DMS53 treated with DMSO at 0.1 percent for 48 hours (cell line): ENCODE data around the gene ATF7IP.
"Not testable (repeated sequence)": the region's sequence is repeated elsewhere in the genome, so short reads cannot be mapped to it uniquely, and the experiment has no call there.

Experiments
- DNase-seq: peaks from one replicate; lab custom pipeline; 2025; ENCODE audit not compliant: unreplicated experiment; lab: John Stamatoyannopoulos, UW

ATF7IP gene, protein sequence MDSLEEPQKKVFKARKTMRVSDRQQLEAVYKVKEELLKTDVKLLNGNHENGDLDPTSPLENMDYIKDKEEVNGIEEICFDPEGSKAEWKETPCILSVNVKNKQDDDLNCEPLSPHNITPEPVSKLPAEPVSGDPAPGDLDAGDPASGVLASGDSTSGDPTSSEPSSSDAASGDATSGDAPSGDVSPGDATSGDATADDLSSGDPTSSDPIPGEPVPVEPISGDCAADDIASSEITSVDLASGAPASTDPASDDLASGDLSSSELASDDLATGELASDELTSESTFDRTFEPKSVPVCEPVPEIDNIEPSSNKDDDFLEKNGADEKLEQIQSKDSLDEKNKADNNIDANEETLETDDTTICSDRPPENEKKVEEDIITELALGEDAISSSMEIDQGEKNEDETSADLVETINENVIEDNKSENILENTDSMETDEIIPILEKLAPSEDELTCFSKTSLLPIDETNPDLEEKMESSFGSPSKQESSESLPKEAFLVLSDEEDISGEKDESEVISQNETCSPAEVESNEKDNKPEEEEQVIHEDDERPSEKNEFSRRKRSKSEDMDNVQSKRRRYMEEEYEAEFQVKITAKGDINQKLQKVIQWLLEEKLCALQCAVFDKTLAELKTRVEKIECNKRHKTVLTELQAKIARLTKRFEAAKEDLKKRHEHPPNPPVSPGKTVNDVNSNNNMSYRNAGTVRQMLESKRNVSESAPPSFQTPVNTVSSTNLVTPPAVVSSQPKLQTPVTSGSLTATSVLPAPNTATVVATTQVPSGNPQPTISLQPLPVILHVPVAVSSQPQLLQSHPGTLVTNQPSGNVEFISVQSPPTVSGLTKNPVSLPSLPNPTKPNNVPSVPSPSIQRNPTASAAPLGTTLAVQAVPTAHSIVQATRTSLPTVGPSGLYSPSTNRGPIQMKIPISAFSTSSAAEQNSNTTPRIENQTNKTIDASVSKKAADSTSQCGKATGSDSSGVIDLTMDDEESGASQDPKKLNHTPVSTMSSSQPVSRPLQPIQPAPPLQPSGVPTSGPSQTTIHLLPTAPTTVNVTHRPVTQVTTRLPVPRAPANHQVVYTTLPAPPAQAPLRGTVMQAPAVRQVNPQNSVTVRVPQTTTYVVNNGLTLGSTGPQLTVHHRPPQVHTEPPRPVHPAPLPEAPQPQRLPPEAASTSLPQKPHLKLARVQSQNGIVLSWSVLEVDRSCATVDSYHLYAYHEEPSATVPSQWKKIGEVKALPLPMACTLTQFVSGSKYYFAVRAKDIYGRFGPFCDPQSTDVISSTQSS

DNA sequence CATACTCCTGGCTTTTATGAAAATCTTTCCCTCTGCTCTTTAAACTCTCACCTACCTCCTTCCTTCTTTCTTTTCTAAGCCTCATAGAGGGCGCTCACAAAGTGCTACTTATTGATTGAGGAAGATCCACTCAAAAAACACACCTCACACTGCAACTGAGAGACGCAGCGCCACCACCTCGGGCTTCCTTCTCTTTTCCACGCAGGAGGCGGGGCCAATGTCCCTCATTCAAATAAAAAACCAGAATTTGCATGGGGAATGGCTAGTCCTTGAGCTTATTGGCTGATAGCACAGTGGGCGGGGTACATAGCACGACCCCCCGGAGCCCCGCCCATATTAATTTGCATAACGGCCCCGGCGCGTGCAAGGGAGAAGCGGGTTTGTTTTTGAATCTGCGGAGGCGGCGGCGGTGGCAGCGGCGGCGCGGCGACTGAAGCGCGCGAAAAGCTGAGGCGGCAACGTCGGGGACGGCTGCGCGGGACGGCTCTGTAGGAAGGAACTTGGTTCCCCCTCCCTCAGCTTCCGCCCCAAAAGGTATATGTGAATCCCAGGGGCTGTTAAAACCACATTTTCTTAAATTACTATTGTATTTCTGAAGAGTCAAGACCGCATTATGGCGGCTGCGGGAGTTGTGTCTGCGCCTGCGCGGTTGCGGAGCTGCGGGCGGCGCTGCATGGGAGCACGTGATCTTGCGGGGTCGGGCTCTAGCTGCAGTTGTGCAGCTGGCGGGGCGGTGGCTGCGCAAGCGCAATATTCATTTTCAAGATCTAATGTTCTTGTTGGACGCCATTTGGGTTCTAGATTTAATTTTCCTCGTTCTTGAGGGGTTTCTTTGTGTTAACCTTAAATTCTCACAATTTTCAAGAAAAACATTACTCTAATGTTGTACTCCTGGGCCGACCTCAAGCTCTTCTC lies at the start of gene ATF7IP:
Gene ATF7IP, plus strand, starts transcription at position 389 of the 915 bp plus-strand sequence. CDS start 58,234 bp downstream, outside the sequence.
- peak; percentile 100 for DNase-seq

DNA sequence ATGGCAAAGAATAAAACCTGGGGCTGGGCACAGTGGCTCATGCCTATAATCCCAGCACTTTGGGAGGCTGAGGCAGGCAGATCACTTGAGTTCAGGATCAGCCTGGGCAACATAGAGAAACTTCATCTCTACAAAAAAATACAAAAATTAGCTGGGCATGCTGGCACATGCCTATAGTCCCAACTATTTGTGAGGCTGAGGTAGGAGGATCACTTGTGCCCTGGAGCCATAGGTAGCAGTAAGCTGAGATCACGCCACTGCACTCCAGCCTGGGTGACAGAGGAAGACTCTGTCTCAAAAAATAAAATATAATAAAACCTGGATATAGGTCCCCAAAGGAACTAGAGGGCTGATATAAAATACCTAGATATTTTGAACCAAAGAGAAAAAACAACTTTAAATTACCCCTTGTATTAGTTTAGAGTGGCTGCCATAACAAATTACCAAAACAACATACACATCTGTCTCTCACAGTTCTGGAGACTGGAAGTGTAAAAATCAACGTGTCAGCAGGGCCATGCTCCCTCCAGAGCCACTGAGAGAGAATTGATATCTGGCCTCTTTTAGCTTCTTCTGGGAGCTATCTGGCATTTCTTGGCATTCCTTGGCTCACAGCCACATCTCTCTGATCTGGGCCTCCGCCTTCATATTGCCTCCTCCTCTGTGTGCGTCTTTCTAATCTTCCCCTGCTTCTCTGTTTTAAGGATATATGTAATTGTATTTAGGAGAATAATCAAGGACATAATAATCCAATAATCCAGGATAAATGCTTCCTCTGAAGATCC lies 47.9 kb upstream of the ATF7IP start:
- no peak for DNase-seq

DNA sequence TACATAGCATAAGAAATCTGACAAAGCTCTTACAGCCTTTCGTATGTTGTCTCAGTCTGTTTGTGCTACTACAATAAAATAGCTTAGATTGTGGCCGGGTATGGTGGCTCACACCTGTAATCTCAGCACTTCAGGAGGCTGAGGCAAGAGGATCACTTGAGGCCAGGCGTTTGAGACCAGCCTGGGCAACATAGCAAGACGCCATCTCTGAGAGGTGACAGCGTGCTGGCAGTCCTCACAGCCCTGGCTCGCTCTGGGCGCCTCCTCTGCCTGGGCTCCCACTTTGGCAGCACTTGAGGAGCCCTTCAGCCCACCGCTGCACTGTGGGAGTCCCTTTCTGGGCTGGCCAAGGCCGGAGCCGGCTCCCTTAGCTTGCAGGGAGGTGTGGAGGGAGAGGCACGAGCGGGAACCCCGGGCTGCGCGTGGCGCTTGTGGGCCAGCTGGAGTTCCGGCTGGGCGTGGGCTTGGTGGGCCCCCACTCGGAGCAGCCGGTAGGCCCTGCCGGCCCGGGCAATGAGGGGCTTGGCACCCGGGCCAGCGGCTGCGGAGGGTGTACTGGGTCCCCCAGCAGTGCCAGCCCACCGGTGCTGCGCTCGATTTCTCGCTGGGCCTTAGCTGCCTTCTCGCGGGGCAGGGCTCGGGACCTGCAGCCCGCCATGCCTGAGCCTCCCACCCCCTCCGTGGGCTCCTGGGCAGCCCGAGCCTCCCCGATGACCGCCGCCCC lies 45.6 kb upstream of the ATF7IP start:
- not testable (repeated sequence) for DNase-seq

DNA sequence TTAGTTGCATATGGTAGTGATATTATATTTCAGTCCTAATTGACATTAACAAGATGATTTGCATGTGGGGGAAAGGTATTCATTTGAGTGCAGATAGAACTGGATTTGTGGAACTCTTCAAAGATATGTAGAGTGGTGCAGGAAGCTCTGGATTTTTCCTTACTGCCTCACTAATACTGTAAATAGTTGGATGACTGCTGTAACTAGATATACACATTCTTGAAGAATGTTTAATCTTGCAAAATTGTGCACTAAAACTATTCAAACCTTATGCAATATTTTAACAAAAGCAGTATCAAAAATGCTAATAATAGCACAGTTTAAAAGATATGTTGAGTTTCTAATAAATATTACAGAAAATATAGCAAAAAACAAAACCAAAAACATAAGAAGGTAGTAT lies 43.1 kb upstream of the ATF7IP start:
- DNase-seq = no peak

- DNase-seq = no peak
Observed at GRCh38 chr12:14325716-14326343, 39.7 kb upstream of the ATF7IP start.

DNA sequence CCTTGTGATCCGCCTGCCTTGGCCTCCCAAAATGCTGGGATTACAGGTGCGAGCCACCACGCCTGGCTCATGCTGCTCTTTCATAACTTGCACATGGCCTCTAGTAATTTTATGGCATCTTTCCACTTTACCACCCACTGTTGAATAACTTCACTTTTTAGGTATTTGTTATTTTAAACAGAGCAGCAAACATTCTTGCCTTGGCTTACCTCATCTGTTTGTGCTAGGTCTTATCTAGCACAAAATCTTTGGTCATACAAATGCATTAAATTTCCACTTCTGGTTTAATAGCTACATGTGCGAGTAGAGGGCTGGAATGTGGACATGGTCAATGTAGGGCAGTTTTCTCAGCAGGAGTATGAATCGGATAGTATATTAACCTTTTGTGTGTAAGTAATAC lies 38.8 kb upstream of the ATF7IP start:
- no peak for DNase-seq

GRCh38 chr12:14327711-14328110 lies 37.8 kb upstream of the ATF7IP start:
- no peak for DNase-seq

DNA sequence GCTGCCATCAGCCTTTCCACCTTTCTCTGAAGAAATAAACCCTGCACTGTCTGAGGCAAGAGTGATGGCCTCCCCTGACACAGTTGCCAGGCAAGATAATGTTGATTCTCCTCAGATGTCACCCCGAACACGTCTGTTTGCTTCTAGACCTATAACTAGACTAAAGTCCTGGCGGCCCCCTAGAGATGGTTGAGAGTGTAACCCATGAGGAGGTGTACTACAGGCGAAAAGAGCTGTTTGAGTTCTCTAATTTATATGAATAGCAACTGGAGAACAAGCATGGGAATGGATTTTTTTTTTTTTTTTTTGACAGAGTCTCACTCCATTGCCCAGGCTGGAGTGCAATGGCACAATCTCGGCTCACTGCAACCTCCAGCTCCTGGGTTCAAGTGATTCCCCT lies 33.0 kb upstream of the ATF7IP start:
- no peak for DNase-seq

DNA sequence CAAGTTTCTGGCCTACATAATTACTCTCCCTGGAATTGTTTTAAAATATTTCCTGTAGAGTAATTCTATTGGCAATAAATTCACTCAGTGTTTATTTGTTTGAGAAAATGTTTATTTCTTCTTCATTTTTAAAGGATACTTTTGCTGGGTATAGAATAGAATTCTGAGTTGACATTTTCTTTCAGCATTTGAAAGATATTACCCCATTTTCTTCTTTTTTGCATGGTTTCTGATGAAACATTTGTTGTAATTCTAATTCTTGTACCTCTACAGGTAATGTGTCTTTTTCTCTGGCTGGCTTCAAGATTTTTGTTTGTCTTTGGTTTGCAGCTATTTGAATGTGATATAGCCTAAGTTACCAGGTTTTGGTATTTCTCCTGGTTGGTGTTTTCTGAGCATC lies 25.1 kb upstream of the ATF7IP start:
- DNase-seq = no peak

GRCh38 chr12:14351524-14351923 lies 14.0 kb upstream of the ATF7IP start:
- not testable (repeated sequence) for DNase-seq

DNA sequence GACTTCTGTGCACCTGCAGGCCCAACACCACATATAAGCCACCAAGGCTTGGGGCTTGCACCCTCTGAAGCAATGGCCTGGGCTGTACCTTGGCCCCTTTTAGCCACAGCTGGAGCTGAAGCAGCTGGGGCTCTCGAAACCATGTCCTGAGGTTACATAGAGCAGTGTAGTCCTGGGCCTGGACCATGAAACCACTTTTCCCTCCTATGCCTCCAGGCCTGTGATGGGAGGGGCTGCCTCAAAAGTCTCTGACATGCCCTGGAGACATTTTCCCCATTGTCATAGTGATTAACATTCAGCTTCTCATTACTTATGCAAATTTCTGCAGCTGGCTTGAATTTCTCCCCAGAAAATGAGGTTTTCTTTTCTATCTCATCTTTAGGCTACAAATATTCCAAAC lies 13.4 kb upstream of the ATF7IP start:
- DNase-seq = not testable (repeated sequence)

GRCh38 chr12:14354665-14355064 lies 10.8 kb upstream of the ATF7IP start:
- DNase-seq = not testable (repeated sequence)

GRCh38 chr12:14356147-14356546 lies 9.3 kb upstream of the ATF7IP start:
- no peak for DNase-seq

- no peak for DNase-seq
Observed at GRCh38 chr12:14357486-14357885, 8.0 kb upstream of the ATF7IP start.

- DNase-seq = no peak
Observed at GRCh38 chr12:14362352-14362751, 3.1 kb upstream of the ATF7IP start.

DNA sequence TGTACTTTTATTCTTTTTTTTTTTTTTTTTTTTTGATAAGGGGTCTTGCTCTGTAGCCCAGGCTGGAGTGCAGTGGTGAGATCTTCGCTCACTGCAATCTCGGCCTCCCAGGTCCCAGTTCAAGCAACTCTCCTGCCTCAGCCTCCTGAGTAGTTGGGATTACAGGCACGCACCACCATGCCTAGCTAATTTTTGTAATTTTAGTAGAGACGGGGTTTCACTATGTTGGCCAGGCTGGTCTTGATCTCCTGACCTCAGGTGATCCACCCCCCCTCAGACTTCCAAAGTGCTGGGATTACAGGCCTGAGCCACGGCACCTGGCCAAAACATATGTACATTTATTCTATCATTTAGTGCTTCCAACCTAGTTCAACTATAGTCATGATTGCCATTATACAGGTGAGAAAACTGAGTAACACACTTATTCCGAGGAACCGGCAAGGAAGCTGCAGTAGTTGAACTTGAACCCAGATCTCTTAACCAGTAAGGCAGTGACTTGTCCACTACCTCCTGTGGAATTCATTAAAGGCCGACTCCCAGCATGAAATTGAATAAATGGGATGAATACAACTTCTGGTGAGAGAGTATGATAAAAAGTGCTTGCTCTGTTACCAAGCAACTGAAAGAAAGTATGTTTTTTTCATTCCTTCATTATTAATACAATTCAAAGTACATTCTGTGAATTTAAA lies 755 bp upstream of the ATF7IP start:
- no peak for DNase-seq

DNA sequence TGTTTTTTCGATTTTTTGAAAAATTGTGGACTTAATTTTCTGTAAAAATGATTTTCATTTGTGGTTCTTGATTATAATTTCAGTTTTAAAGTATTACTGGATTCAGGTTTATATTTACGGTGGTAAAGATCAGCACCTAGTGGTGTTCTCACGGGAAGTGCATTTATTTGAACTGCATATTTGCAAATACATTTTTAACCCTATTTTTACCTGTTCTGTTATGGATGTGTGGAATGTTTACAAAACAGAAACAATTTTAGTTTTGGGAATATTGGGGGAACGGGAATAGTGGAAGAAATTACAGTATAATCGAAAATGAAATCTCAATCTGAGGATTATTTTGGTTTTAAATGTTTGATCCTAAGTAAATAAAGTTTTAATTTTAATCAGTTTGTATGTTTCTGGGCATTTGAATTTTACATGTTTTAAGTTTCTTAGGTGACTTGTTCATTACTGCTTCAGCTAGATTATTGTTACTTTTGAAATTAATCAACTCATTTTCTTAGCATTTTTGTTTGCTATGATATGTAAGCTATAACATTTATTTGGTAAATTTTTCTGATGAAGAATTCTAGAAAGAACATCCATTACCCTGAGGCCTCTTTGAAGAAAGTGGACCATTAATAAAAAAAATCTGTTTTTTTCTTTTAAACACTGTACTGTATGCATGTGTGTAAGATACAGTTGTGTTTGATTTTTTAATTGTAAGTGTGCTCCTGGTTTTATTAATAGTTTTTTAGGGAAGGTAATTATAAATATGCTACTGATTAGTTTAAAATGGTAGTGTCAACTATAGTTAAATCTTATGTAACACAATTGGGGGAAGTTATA lies 942 bp downstream of the ATF7IP start:
- peak; percentile 74 for DNase-seq
